ENCODE data around the gene FDPS. TPM values are rescaled to one million over a fixed set of nuclear protein-coding genes. Genes with fewer than 3 reads are reported as not detected.
A peak's percentile ranks its signal among the peaks of the same experiment; 100 is the strongest.

Gene FDPS
- total and polyA plus RNA-seq, 2 donors (not counting 1 experiment from before 2014, with no cell fraction given): 88.3 to 128 TPM

DNA sequence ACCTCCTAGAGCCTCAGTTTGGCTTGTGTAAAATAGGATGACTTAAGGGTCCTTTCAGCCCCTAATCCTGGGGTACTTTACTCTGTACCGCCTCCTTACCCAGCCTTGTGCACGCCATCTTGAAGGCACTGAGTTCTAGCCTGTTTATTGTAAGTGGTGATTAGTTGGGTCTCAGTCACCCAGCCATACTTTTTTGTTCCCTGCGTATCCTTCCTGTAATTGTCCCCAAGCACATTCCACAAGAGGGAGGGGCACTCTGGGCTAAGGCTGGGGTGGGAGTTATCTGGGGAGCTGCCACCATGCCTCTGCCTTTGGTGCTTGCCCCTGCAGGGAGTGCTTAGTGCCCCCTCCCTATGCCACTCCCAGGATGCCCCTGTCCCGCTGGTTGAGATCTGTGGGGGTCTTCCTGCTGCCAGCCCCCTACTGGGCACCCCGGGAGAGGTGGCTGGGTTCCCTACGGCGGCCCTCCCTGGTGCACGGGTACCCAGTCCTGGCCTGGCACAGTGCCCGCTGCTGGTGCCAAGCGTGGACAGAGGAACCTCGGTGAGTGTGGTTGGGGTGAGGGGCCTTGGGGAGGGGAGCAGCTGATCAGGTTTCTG, 856 bp downstream of the FDPS start:
- no peak for DNase-seq
- peaks cover 0 to 2% (median 0%) of the 10 kb centered on the region in 3 donors for H3K9me3 ChIP-seq (ENCODE audit: control extremely low read depth in 1 of 3, control insufficient read depth in 2 of 3, insufficient read depth in 1 of 3, low read length in 2 of 3)
- peak overlapping the region; percentile 62 to 100 (median 88) for H3K4me3 ChIP-seq (ENCODE audit: control extremely low read depth in 1 of 5, extremely low read depth in 1 of 5, insufficient read depth in 1 of 5, low read depth in 2 of 5, low read length in 4 of 5)
- peak overlapping the region; percentile 91 to 94 for H3K27ac ChIP-seq (ENCODE audit: low read length in 2 of 2)
- H3K36me3 ChIP-seq (replicated peaks in 1 of 2; ENCODE audit: control extremely low read depth in 1 of 2, control insufficient read depth in 1 of 2, extremely low read depth in 1 of 2, insufficient read depth in 2 of 2, low read length in 1 of 2): no peaks in the 10 kb centered on the region
- Mint-ChIP-seq H3K9me3 (ENCODE audit: insufficient read depth) (no peaks in the 10 kb centered on the region), H3K4me3 (peak overlapping the region; percentile 93), H3K4me1 (peaks cover 27% of the 10 kb centered on the region), H3K27me3 (no peaks in the 10 kb centered on the region), H3K27ac (peak overlapping the region; percentile 93)
- H4K20me1 ChIP-seq (ENCODE audit: control insufficient read depth, insufficient read depth, low read length, poor library complexity, severe bottlenecking): no peaks in the 10 kb centered on the region
- H3K4me2 ChIP-seq (replicated peaks; ENCODE audit: low read depth, low read length, poor library complexity, severe bottlenecking): peak overlapping the region; percentile 95
- TF ChIP-seq, protein P1, sequence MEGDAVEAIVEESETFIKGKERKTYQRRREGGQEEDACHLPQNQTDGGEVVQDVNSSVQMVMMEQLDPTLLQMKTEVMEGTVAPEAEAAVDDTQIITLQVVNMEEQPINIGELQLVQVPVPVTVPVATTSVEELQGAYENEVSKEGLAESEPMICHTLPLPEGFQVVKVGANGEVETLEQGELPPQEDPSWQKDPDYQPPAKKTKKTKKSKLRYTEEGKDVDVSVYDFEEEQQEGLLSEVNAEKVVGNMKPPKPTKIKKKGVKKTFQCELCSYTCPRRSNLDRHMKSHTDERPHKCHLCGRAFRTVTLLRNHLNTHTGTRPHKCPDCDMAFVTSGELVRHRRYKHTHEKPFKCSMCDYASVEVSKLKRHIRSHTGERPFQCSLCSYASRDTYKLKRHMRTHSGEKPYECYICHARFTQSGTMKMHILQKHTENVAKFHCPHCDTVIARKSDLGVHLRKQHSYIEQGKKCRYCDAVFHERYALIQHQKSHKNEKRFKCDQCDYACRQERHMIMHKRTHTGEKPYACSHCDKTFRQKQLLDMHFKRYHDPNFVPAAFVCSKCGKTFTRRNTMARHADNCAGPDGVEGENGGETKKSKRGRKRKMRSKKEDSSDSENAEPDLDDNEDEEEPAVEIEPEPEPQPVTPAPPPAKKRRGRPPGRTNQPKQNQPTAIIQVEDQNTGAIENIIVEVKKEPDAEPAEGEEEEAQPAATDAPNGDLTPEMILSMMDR (IDR thresholded peaks at IDR 0.05): no peak
- no peak for TF ChIP-seq EZH2 (IDR thresholded peaks at IDR 0.05; ENCODE audit: borderline replicate concordance, insufficient read depth, low read depth, low read length, poor library complexity, severe bottlenecking)
- peak overlapping the region; percentile 95 for H3K9ac ChIP-seq (ENCODE audit: low read length)
- CTCF ChIA-PET: interaction anchor here (4.6 kb wide), 1 partner anchor 13 kb away, joined by 24 read pairs; no protein-coding TSS in a partner anchor
- H3K4me1 ChIP-seq (ENCODE audit: control insufficient read depth in 2 of 2, insufficient read depth in 2 of 2, low read length in 2 of 2): peaks cover 10 to 23% of the 10 kb centered on the region in 2 donors
- H3K27me3 ChIP-seq (replicated peaks in 1 of 4; ENCODE audit: control extremely low read depth in 1 of 4, control insufficient read depth in 3 of 4, insufficient read depth in 4 of 4, low read length in 3 of 4): no peaks in the 10 kb centered on the region
- intact Hi-C loops (cut with micrococcal nuclease): loop anchor here (2.0 to 5.0 kb wide), 2 partner anchors 379 to 548 kb away; partner anchors contain the start of genes DAP3, GON4L, SYT11 and YY1AP1
- ATAC-seq (ENCODE audit: low read depth): no peak
- POLR2A ChIA-PET: no interaction called here
- 15% methylated on average over 7 of the region's 11 CpGs for WGBS (ENCODE audit: insufficient coverage)
- peak overlapping the region; percentile 91 for H2AFZ ChIP-seq (ENCODE audit: insufficient read depth, low read depth, low read length, poor library complexity, severe bottlenecking)
- H3K79me2 ChIP-seq (ENCODE audit: control insufficient read depth, insufficient read depth, low read length): peaks cover 37% of the 10 kb centered on the region

DNA sequence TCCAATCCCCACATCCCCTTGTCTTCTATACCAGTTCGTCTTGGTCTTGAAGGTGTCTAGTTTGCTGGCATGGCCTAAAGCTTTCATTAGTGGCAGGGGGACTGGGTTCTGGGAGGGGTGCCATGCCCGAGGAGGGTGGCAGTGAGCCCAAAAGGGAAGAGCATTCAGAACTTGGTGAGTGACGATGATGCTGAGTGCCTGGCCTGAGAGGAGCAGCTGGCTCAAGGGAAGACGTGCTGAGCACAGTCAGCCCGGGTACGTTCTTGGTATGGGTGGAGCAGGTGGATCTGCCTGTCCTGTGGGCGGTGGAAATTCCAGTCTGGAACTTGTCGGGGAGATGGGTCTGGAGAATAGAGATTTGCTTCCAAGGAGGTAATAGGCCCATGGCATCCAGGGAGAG, 4.6 kb downstream of the FDPS start:
- H3K27ac Mint-ChIP-seq: no peak overlapping the region

More for the DNA sequence above, 4.6 kb downstream of the FDPS start:
- Mint-ChIP-seq H3K9me3 (ENCODE audit: insufficient read depth) (no peaks in the 10 kb centered on the region), H3K27me3 (no peaks in the 10 kb centered on the region), H3K4me3 (no peak overlapping the region), H3K4me1 (peaks cover 22% of the 10 kb centered on the region)
- 97% methylated on average over 7 of the region's 8 CpGs for WGBS (ENCODE audit: insufficient coverage)
- CTCF ChIA-PET: interaction anchor here (1.9 to 4.6 kb wide), 2 partner anchors 9 to 63 kb away, joined by 13 to 24 read pairs; no protein-coding TSS in a partner anchor
- peaks cover 37% of the 10 kb centered on the region for H3K79me2 ChIP-seq (ENCODE audit: control insufficient read depth, insufficient read depth, low read length)
- H3K9ac ChIP-seq (ENCODE audit: low read length): no peak overlapping the region
- DNase-seq: no peak
- intact Hi-C loops (cut with micrococcal nuclease): no loop called here
- no peak overlapping the region for H3K27ac ChIP-seq (ENCODE audit: low read length in 2 of 2)
- peaks cover 0 to 2% (median 0%) of the 10 kb centered on the region in 3 donors for H3K9me3 ChIP-seq (ENCODE audit: control extremely low read depth in 1 of 3, control insufficient read depth in 2 of 3, insufficient read depth in 1 of 3, low read length in 2 of 3)
- POLR2A ChIA-PET: interaction anchor here (0.8 kb wide), 1 partner anchor 40 kb away, joined by 3 read pairs; the partner anchor contains the start of gene CLK2
- no peak overlapping the region for H3K4me2 ChIP-seq (replicated peaks; ENCODE audit: low read depth, low read length, poor library complexity, severe bottlenecking)
- TF ChIP-seq, protein P1 (IDR thresholded peaks at IDR 0.05): no peak
- TF ChIP-seq EZH2 (IDR thresholded peaks at IDR 0.05; ENCODE audit: borderline replicate concordance, insufficient read depth, low read depth, low read length, poor library complexity, severe bottlenecking): no peak
- H2AFZ ChIP-seq (ENCODE audit: insufficient read depth, low read depth, low read length, poor library complexity, severe bottlenecking): no peak overlapping the region
- H3K36me3 ChIP-seq (replicated peaks in 1 of 2; ENCODE audit: control extremely low read depth in 1 of 2, control insufficient read depth in 1 of 2, extremely low read depth in 1 of 2, insufficient read depth in 2 of 2, low read length in 1 of 2): peaks cover 0 to 2% of the 10 kb centered on the region in 2 experiments
- peaks cover 10 to 15% of the 10 kb centered on the region in 2 donors for H3K4me1 ChIP-seq (ENCODE audit: control insufficient read depth in 2 of 2, insufficient read depth in 2 of 2, low read length in 2 of 2)
- no peak for ATAC-seq (ENCODE audit: low read depth)
- H4K20me1 ChIP-seq (ENCODE audit: control insufficient read depth, insufficient read depth, low read length, poor library complexity, severe bottlenecking): no peaks in the 10 kb centered on the region
- H3K27me3 ChIP-seq (replicated peaks in 1 of 4; ENCODE audit: control extremely low read depth in 1 of 4, control insufficient read depth in 3 of 4, insufficient read depth in 4 of 4, low read length in 3 of 4): no peaks in the 10 kb centered on the region
- H3K4me3 ChIP-seq (ENCODE audit: control extremely low read depth in 1 of 5, extremely low read depth in 1 of 5, insufficient read depth in 1 of 5, low read depth in 2 of 5, low read length in 4 of 5): no peak overlapping the region
